Stimulated activated CD4-positive, alpha-beta T cell treated with anti-CD3 and anti-CD28 coated beads, Interleukin-12 subunit alpha, Interleukin-12 subunit beta, amount 100 ng/mL, for 24 hours (primary cell): ENCODE measurements around the gene ZNF594.
"Not testable (repeated sequence)": the region's sequence is repeated elsewhere in the genome, so short reads cannot be mapped to it uniquely, and the experiment has no call there.

Experiments used
- DNase-seq, 2 experiments: peaks; one replicate each; pipeline ENCODE4 v3.0.0-alpha.2; 2020; ENCODE audit warnings: low read depth in 2 of 2

The ZNF594 gene

GRCh38 chr17:5201011-5201410, 9.3 kb upstream of the ZNF594 start:
- DNase-seq = no peak

GRCh38 chr17:5200360-5200759, 8.7 kb upstream of the ZNF594 start:
- DNase-seq = no peak

DNA sequence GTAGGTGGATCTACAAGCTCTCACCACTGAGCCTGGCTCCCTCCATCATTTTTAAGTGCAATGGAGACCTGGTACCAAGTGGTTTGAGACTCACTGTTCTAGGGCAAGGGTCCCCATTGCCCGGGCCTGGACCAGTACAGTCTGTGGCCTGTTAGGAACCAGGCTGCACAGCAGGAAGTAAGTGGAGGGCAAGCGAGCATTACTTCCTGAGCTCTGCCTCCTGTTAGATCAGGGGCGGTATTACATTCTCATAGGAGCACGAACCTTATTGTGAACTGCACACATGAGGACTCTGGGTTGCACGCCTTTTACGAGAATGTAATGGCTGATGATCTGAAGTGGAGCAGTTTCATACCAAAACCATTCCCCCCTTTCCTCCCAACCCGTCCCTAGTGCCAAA, 6.8 kb upstream of the ZNF594 start:
- no peak for DNase-seq

DNA sequence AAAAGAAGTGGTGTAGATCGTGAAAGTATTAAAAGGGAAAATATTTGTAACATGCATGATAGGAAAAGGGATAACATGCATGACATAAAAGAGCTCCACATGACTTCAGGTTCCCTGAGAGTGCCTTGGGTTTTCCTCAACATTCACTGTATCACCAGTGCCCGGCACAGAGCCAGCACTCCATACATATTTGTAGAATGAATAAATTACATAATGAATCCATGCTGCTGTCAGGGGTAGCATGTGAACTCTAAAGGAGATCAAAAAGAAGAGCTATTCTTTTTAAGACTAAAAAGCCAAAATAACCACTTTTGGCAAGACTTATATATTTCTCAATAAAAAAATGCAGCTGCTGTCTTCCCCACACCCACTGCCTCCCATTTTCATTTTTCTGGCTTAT, 2.7 kb upstream of the ZNF594 start:
- DNase-seq = no peak

GRCh38 chr17:5184288-5184687, 7.4 kb downstream of the ZNF594 start:
- no peak for DNase-seq

GRCh38 chr17:5183410-5183793, 8.3 kb downstream of the ZNF594 start:
- DNase-seq = no peak

DNA sequence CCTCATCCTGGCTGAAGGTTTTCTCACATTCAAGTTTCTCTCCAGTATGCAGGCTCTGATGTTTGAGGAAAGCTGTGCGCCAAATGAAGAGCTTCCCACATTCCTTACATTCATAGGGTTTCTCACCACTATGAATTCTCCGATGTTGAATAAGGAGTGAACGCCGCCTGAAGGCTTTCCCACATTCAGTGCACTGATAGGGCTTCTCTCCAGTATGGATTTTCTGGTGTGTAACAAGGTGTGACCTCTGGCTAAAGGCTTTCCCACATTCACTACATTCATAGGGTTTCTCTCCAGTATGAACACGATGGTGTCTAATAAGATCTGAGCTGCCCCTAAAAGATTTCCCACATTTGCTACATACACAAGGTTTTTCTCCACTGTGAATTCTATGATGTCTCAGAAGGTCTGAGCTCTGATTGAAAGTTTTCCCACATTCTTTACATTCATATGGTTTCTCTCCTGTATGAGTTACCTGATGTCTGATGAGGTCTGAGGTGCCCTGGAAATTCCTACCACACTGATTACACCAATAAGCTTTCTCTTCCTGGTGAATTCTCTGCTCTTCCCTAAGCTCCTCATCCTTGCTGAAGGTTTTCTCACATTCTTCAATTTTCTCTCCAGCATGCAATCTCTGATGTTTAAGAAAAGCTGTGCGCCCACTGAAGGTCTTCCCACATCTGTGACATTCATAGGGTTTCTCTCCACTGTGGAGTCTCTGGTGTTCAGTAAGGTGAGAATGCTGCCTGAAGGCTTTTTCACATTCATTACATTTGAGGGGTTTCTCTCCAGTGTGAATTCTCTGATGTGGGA, 8.9 kb downstream of the ZNF594 start:
- DNase-seq = no peak

DNA sequence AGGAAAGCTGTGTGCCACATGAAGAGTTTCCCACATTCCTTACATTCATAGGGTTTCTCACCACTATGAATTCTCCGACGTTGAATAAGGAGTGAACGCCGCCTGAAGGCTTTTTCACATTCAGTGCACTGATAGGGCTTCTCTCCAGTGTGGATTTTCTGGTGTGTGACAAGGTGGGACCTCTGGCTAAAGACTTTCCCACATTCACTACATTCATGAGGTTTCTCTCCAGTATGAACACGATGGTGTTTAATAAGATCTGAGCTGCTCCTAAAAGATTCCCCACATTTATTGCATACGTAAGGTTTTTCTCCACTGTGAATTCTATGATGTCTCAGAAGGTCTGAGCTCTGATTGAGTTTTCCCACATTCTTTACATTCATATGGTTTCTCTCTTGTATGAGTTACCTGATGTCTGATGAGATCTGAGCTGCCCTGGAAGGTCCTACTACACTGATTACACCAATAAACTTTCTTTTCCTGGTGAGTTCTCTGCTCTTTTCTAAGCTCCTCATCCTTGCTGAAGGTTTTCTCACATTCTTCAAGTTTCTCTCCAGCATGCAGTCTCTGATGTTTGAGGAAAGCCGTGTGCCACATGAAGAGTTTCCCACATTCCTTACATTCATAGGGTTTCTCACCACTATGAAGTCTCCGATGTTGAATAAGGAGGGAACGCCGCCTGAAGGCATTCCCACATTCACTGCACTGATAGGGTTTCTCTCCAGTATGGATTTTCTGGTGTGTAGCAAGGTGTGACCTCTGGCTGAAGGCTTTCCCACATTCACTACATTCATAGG, 10.0 kb downstream of the ZNF594 start:
- DNase-seq = no peak

DNA sequence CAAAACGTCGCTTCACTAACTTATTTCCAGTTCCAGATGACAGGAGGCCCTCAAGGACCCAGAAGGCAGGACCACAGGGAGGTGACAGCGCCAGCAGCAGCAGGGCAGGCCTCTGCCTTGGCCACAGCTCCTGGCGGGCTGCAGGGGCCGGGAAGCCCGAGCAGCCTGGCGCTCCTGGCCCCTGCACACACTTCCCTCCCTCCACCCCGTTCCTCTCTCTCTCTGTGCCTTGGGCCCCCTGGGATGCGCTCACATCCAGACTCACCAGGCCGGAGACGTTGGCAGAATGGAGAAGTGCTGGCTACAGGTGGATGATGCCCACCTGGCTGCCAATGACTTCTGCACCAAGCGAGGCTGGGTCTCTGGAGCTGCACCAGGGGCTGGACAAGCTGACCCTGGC, 12.7 kb downstream of the ZNF594 start:
- DNase-seq = no peak

DNA sequence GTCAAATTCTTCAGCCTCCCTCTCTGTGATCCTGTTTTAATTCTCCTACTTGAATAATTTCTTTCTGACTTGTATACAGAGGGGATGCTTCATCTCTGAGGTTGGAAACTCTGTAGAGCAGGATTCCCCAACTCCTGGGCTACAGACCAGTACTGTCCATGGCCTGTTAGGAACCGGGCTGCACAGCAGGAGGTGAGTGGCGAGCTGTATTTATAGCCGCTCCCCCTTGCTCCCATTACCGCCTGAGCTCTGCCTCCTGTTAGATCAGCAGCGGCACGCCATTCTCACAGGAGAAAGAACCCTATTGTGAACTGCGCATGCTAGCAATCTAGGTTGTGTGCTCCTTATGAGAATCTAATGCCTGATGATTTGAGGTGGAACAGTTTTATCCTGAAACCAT, 16.6 kb downstream of the ZNF594 start:
- DNase-seq = not testable (repeated sequence)

DNA sequence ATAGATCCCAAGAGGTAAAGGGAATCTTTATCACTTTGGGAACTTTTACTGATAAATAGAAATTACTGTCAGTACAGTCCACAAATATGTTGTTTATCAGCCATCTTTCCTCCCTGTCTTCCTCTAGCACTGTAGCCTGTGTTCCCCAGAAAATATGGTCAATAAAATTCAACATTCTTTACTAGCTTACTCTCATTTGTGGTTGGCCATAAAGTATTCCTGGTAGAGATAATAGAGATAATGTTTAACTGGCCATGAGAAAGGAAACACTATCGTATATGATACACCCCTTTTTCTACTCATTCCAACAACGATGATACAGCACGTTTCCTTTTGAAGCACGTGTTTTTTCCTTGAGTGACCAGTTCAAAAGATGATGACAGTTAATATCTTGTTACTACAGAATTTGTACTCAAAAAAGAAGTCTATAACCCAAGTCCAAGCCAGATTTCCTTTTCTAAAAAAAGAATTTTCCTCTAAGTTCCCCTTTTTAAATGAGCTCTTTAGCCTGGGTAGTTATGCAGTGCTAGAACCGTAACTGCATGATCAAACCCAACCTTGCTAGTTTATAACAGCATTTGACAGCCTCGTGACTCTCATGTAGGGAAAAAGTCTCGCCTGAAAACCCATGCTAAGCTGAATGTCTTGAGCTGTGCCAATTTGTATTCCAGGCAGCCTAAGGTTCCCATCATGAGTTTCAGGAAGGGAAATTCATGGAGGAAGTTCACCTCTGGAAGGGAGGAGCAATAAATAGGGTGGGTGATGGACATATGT, 25.7 kb downstream of the ZNF594 start:
- not testable (repeated sequence) for DNase-seq

GRCh38 chr17:5164436-5164835, 27.2 kb downstream of the ZNF594 start:
- no peak for DNase-seq

- DNase-seq = not testable (repeated sequence)
Measured at GRCh38 chr17:5161793-5162192, 29.9 kb downstream of the ZNF594 start.

GRCh38 chr17:5160702-5161101, 31.0 kb downstream of the ZNF594 start:
- not testable (repeated sequence) for DNase-seq

DNA sequence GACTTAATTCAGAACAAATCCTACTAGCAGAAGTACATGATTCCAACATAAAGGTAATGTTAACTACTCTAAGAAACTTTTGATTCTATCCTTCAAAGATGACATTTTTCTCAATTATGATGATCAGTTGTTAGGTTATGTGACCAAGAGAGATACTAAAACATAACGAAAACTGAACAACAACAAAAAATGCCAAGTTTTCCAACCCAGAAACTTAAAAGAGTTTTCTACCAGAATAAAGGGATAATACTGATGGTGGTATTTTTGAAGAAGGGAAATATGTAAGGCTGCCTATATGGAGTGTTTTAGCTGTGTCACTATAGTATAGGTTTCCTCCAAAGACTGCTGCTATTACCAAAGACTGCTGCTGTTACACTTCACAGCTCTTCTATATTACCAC, 45.5 kb downstream of the ZNF594 start:
- DNase-seq = not testable (repeated sequence)

DNA sequence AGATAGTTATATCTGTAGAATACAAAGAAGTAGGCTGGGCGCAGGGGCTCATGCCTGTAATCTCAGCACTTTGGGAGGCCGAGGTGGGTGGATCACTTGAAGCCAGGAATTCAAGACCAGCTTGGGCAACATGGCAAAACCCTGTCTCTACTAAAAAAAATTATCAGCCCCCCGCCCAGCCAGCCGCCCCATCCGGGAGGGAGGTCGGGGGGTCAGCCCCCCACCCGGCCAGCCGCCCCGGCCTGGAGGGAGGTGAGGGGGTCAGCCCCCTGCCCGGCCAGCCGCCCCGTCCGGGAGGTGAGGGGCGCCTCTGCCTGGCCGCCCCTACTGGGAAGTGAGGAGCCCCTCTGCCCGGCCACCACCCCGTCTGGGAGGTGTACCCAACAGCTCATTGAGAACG, 48.8 kb downstream of the ZNF594 start:
- DNase-seq = not testable (repeated sequence)

DNA sequence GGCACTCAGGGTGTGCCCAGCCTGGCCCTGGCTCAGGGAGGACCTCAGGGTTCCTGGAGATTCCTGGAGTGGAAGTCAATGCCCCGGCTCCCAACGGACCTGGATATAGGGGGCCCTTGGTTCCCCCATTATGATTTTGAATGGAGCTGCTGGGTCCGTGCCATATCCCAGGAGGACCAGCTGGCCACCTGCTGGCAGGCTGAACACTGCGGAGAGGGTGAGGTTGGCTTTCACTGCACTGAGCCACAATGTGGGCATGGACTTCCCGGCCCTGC, 52.3 kb downstream of the ZNF594 start:
- no peak for DNase-seq

DNA sequence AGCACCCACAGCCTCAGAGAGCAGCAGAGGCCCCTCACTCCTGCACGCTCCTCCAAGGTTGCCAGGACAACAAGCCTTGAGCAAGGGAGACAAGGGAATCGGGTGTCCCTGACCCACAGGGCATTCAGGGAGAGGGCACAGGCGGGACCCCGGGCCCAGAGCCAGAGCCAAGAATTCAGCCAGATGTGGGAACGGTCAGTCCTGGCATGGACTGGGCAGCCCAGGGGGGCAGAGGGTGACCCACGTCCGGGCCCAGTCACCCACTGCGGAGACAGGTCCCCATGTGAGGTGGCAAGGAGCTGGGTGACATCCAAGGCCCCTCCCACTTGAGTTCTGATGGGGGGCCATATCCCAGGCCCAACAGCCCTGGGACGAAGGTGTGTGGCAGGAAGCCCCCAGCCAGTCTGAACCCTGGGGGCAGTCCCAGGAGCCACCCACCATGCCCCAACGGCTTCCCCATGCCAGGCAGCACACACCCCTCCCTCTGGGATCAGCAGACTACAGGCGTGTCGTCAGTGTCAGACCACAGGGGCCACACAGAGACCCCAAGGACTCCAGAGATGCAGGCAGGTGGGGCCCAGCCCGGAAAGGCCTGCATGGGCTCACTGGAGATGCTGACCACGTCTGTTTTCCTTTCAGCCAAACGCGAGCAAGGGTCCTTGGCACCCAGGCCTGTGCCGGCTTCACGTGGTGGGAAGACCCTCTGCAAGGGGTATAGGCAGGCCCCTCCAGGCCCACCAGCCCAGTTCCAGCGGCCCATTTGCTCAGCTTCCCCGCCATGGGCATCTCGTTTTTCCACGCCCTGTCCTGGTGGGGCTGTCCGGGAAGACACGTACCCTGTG, 52.8 kb downstream of the ZNF594 start:
- DNase-seq = no peak

DNA sequence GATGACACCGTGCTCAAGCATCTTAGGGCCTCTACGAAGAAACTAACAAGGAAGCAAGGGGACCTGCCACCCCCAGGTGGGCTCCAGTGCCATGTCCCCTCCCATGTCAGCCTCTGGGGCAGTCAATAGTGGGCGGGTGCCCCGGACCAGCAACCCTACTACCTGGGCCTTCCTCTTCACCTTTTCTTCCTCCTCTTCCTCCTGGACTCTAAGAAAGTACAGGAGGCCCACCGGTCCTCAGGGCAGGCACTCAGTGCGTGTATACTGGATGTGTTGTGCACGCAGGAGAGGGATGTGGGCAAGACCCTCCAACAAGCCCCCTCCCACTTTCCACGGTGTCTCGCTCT, 53.5 kb downstream of the ZNF594 start:
- not testable (repeated sequence) for DNase-seq

- DNase-seq = not testable (repeated sequence)
Measured at GRCh38 chr17:5137511-5138197, 54.0 kb downstream of the ZNF594 start.
